HCT116 (cell line): Measurements from ENCODE around the gene SBNO2. TPM values are rescaled to one million over a fixed set of nuclear protein-coding genes. Genes with fewer than 3 reads are reported as not detected.

Experiments used
- ATAC-seq: fragments of 200-7000 bp; cut with Tn5 transposase; 2 replicates; pipeline ENCODE4 v1.9.1; 2020; ENCODE audit warnings: mild to moderate bottlenecking, moderate library complexity
- BruUV-seq: library from RNA; stranded (reverse); fragments of 400-500 nt; replicated peaks from 2 replicates; lab custom pipeline; 2021; lab: Mats Ljungman, UMichigan
- CTCF ChIA-PET: fragments of 300-600 bp; sonication (Branson Sonifier 250); formaldehyde crosslinking; loops from one replicate; lab custom pipeline; 2021; ENCODE audit warnings: antibody characterized with exemption; lab: Charles Lee
- POLR2A ChIA-PET: fragments of 300-600, 350-600 bp; sonication (Branson Sonifier 250); formaldehyde crosslinking; loops from one replicate; lab custom pipeline; 2021; ENCODE audit warnings: antibody characterized with exemption; lab: Charles Lee
- RAD21 ChIA-PET, 2 experiments: fragments of 300-600 bp; sonication (Branson Sonifier 250); formaldehyde crosslinking; loops; one replicate each; lab custom pipeline; 2023; ENCODE audit warnings: low total read pairs in 2 of 2; ENCODE audit not compliant: uncharacterized antibody in 2 of 2, unreplicated experiment in 2 of 2, low non-redundant PET in 1 of 2; lab: Charles Lee
- DNase-seq: peaks from one replicate; pipeline ENCODE4 v3.0.0-alpha.2; 2010; ENCODE audit warnings: low read depth, low spot score
- H2AFZ ChIP-seq: fragments of 200-600 bp; shearing (Covaris generic), sonication (generic); 2 replicates; pipeline ENCODE4 v1.6.1; 2017; ENCODE audit warnings: low read depth, mixed run types, mixed read lengths, antibody characterized with exemption, low read length; ENCODE audit not compliant: poor library complexity, severe bottlenecking
- H3K27ac ChIP-seq: 2 replicates; pipeline ENCODE4 v1.5.1; 2012; ENCODE audit warnings: low read depth, low read length
- H3K27me3 ChIP-seq: fragments of 200-600 bp; sonication (generic); 2 replicates; pipeline ENCODE4 v1.6.1; 2016; ENCODE audit warnings: mixed run types, low read length, mixed read lengths; ENCODE audit not compliant: insufficient read depth
- H3K36me3 ChIP-seq, 2 experiments: fragments of 200-500 bp in 1 of 2; fragments of 200-600 bp in 1 of 2; sonication (Bioruptor generic) in 1 of 2; sonication (generic) in 1 of 2; 2 replicates each; pipeline versions ENCODE4 v1.5.1 to v1.6.1; 2014 to 2016; ENCODE audit warnings: low read length in 2 of 2, inconsistent platforms in 1 of 2, mixed read lengths in 1 of 2, mixed run types in 1 of 2; ENCODE audit not compliant: insufficient read depth in 2 of 2, control insufficient read depth in 1 of 2
- H3K4me1 ChIP-seq, 2 experiments: fragments of 200-600 bp in 1 of 2; sonication (generic) in 1 of 2; 2 replicates each; pipeline versions ENCODE4 v1.5.1 to v1.6.1; 2012 to 2017; ENCODE audit warnings: low read length in 2 of 2, inconsistent platforms in 1 of 2, mild to moderate bottlenecking in 1 of 2, mixed read lengths in 1 of 2, mixed run types in 1 of 2, moderate library complexity in 1 of 2; ENCODE audit not compliant: insufficient read depth in 2 of 2, control insufficient read depth in 1 of 2
- H3K4me2 ChIP-seq: fragments of 200-600 bp; sonication (generic); 2 replicates; pipeline ENCODE4 v1.6.1; 2017; ENCODE audit warnings: mixed run types, low read length, mixed read lengths
- H3K4me3 ChIP-seq, 2 experiments: fragments of 200-600 bp in 1 of 2; sonication (generic) in 1 of 2; replicated peaks in 1 of 2; 2 replicates each; pipeline ENCODE4 v1.5.1; 2011 to 2016; ENCODE audit warnings: low read length in 2 of 2, control low read depth in 1 of 2, low read depth in 1 of 2, mild to moderate bottlenecking in 1 of 2, mixed read lengths in 1 of 2, mixed run types in 1 of 2
- H3K79me2 ChIP-seq: fragments of 200-600 bp; sonication (generic); 2 replicates; pipeline ENCODE4 v1.6.1; 2017; ENCODE audit warnings: mild to moderate bottlenecking, mixed run types, low read length, moderate library complexity, mixed read lengths; ENCODE audit not compliant: insufficient read depth
- H3K9ac ChIP-seq: fragments of 200-600 bp; sonication (generic); 2 replicates; pipeline ENCODE4 v1.6.1; 2016; ENCODE audit warnings: low read length, mixed read lengths
- H3K9me2 ChIP-seq: fragments of 200-600 bp; sonication (generic), shearing (Covaris generic); 2 replicates; pipeline ENCODE4 v1.6.1; 2017; ENCODE audit warnings: mixed run types, mild to moderate bottlenecking, moderate library complexity; ENCODE audit not compliant: insufficient read depth
- H3K9me3 ChIP-seq, 2 experiments: fragments of 200-500 bp in 1 of 2; fragments of 200-600 bp in 1 of 2; sonication (Bioruptor generic) in 1 of 2; sonication (generic) in 1 of 2; 2 replicates each; pipeline ENCODE4 v1.6.1; 2014 to 2017; ENCODE audit warnings: low read length in 2 of 2, mixed read lengths in 2 of 2, inconsistent platforms in 1 of 2, low read depth in 1 of 2, mild to moderate bottlenecking in 1 of 2, mixed run types in 1 of 2, moderate library complexity in 1 of 2; ENCODE audit not compliant: control insufficient read depth in 1 of 2, insufficient read depth in 1 of 2
- H4K20me1 ChIP-seq: fragments of 200-600 bp; sonication (generic), shearing (Covaris generic); 2 replicates; pipeline ENCODE4 v1.6.1; 2017; ENCODE audit warnings: mixed run types, mild to moderate bottlenecking, moderate library complexity; ENCODE audit not compliant: insufficient read depth
- CBX3 ChIP-seq: IDR thresholded peaks from 2 replicates; pipeline ENCODE4 v1.6.1; 2012; ENCODE audit warnings: low read depth
- CTCF ChIP-seq, 3 experiments: fragments of 200-600 bp in 1 of 3; sonication (generic) in 1 of 3; IDR thresholded peaks in 2 of 3; conservative IDR thresholded peaks in 1 of 3; 2 replicates each; pipeline ENCODE4 v1.5.1; 2012 to 2017; ENCODE audit warnings: low read depth in 2 of 3, low read length in 2 of 3, antibody characterized with exemption in 1 of 3, borderline replicate concordance in 1 of 3, control low read depth in 1 of 3, mild to moderate bottlenecking in 1 of 3, mixed read lengths in 1 of 3, mixed run types in 1 of 3, moderate library complexity in 1 of 3; ENCODE audit not compliant: insufficient read depth in 1 of 3
- EGR1 ChIP-seq: IDR thresholded peaks from 2 replicates; pipeline ENCODE4 v1.6.1; 2012; ENCODE audit warnings: low read depth
- ELF1 ChIP-seq: IDR thresholded peaks from 2 replicates; pipeline ENCODE4 v1.6.1; 2012; ENCODE audit warnings: low read depth, borderline replicate concordance
- EZH2 ChIP-seq: fragments of 200-600 bp; sonication (generic); IDR thresholded peaks from 2 replicates; pipeline ENCODE4 v1.6.1; 2017; ENCODE audit warnings: antibody characterized with exemption, mixed run types
- EZH2phosphoT487 ChIP-seq: fragments of 200-600 bp; IDR thresholded peaks from 2 replicates; pipeline ENCODE4 v1.6.1; 2018; ENCODE audit warnings: antibody characterized with exemption, borderline replicate concordance
- FOSL1 ChIP-seq: IDR thresholded peaks from 2 replicates; pipeline ENCODE4 v1.6.1; 2012; ENCODE audit warnings: low read depth
- RAD21 ChIP-seq: IDR thresholded peaks from 2 replicates; pipeline ENCODE4 v1.6.1; 2012; ENCODE audit warnings: low read depth, mild to moderate bottlenecking
- SIN3A ChIP-seq: IDR thresholded peaks from 2 replicates; pipeline ENCODE4 v1.6.1; 2012; ENCODE audit warnings: low read depth
- SRF ChIP-seq: IDR thresholded peaks from 2 replicates; pipeline ENCODE4 v1.6.1; 2012; ENCODE audit warnings: low read depth
- TCF7L2 ChIP-seq: IDR thresholded peaks from 2 replicates; pipeline ENCODE4 v1.7.0; 2011; ENCODE audit warnings: borderline replicate concordance, inconsistent platforms; ENCODE audit not compliant: insufficient read depth, insufficient read length; ENCODE audit errors: extremely low read depth
- YY1 ChIP-seq: IDR thresholded peaks from 2 replicates; pipeline ENCODE4 v1.6.1; 2011; ENCODE audit warnings: low read length, low read depth, moderate library complexity, mild to moderate bottlenecking; ENCODE audit not compliant: insufficient replicate concordance; ENCODE audit errors: extremely low read depth
- ZBTB33 ChIP-seq: IDR thresholded peaks from 2 replicates; pipeline ENCODE4 v1.6.1; 2011; ENCODE audit warnings: mild to moderate bottlenecking, low read length, moderate library complexity; ENCODE audit not compliant: insufficient replicate concordance; ENCODE audit errors: extremely low read depth
- ZFX ChIP-seq: fragments of 450-650 bp; IDR thresholded peaks from 2 replicates; pipeline ENCODE4 v1.6.1; 2017
- ZNF274 ChIP-seq: fragments of 200-500 bp; sonication (Bioruptor generic); IDR thresholded peaks from 2 replicates; pipeline ENCODE4 v1.6.1; 2014; ENCODE audit warnings: mild to moderate bottlenecking, low read depth, low read length, inconsistent platforms
- intact Hi-C: fragments of 100-400 bp; cut with micrococcal nuclease; formaldehyde crosslinking; loops from 2 replicates; pipeline ENCODE4 v1.10.0; 2022
- total RNA-seq: library from RNA; stranded (reverse); gene quantifications from one replicate; pipeline ENCODE4 v1.2.1, GENCODE V29; 2021; ENCODE audit not compliant: unreplicated experiment
- TF ChIP-seq, protein P1 (sequence below): IDR thresholded peaks from 2 replicates; pipeline ENCODE4 v1.6.1; 2012; ENCODE audit warnings: low read depth

Gene SBNO2
- total RNA-seq, 1 experiment from 2014 or later: 66.4 TPM

DNA sequence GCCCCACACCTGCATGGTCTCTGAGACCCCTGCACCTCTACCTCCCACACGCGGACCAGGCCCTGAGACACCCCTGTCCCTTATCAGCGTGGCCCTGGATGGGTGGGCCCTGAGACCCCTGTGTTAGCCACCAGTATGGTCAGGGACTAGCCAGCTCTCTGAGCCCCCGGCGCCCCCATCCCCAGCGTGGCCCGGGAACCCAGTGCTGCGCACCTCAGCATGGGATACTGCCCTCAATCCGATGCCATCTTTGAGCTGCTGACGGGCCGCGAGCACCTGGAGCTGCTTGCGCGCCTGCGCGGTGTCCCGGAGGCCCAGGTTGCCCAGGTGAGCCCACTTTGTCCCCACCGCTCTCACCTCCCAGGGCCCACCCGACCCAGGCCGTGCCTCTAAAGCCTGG is 112.1 kb downstream of the SBNO2 start:
- Histone ChIP-seq H3K36me3 (no peaks in the 10 kb centered on the region), H3K27me3 (no peaks in the 10 kb centered on the region), H4K20me1 (no peaks in the 10 kb centered on the region), H3K9me2 (no peaks in the 10 kb centered on the region), H3K4me3 (no peak overlapping the region), H3K79me2 (peaks cover 7% of the 10 kb centered on the region; the same call in 1 of the 2 replicates), H3K27ac (peak overlapping the region; percentile 40; the same call in 1 of the 2 replicates), H3K9me3 (no peaks in the 10 kb centered on the region), H2AFZ (no peak overlapping the region), H3K4me1 (peaks cover 30 to 47% of the 10 kb centered on the region in 2 experiments), H3K9ac (peak overlapping the region; percentile 3; the same call in 1 of the 2 replicates), H3K4me2 (no peak overlapping the region)
- ATAC-seq (no peak), DNase-seq (no peak)
- no TSS peak for BruUV-seq
- ChIA-PET RAD21 (interaction anchor here in 1 of 2 experiments (0.6 kb wide), 1 partner anchor 43 kb away, joined by 4 read pairs; no protein-coding TSS in a partner anchor), CTCF (interaction anchor here (0.6 to 0.7 kb wide), 2 partner anchors 105 to 130 kb away, joined by 3 to 6 read pairs; no protein-coding TSS in a partner anchor), POLR2A (interaction anchor here (0.6 to 1.1 kb wide), 2 partner anchors 42 to 43 kb away, joined by 3 read pairs; partner anchors contain the start of gene GPX4)
- intact Hi-C loops: loop anchor here (5.0 kb wide), 1 partner anchor 40 kb away; the partner anchor contains the start of gene GPX4
- no peak for TF ChIP-seq ZNF274
- TF ChIP-seq RAD21: no peak
- no peak for TF ChIP-seq TCF7L2
- TF ChIP-seq CBX3: no peak
- TF ChIP-seq, protein P1, sequence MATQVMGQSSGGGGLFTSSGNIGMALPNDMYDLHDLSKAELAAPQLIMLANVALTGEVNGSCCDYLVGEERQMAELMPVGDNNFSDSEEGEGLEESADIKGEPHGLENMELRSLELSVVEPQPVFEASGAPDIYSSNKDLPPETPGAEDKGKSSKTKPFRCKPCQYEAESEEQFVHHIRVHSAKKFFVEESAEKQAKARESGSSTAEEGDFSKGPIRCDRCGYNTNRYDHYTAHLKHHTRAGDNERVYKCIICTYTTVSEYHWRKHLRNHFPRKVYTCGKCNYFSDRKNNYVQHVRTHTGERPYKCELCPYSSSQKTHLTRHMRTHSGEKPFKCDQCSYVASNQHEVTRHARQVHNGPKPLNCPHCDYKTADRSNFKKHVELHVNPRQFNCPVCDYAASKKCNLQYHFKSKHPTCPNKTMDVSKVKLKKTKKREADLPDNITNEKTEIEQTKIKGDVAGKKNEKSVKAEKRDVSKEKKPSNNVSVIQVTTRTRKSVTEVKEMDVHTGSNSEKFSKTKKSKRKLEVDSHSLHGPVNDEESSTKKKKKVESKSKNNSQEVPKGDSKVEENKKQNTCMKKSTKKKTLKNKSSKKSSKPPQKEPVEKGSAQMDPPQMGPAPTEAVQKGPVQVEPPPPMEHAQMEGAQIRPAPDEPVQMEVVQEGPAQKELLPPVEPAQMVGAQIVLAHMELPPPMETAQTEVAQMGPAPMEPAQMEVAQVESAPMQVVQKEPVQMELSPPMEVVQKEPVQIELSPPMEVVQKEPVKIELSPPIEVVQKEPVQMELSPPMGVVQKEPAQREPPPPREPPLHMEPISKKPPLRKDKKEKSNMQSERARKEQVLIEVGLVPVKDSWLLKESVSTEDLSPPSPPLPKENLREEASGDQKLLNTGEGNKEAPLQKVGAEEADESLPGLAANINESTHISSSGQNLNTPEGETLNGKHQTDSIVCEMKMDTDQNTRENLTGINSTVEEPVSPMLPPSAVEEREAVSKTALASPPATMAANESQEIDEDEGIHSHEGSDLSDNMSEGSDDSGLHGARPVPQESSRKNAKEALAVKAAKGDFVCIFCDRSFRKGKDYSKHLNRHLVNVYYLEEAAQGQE: no peak
- no peak for TF ChIP-seq ZBTB33
- TF ChIP-seq YY1: no peak
- no peak for TF ChIP-seq FOSL1
- TF ChIP-seq SIN3A: no peak
- no peak for TF ChIP-seq EZH2
- no peak for TF ChIP-seq ELF1
- TF ChIP-seq ZFX: no peak
- no peak for TF ChIP-seq EZH2phosphoT487
- no peak for TF ChIP-seq SRF
- TF ChIP-seq EGR1: no peak
- no peak for TF ChIP-seq CTCF (IDR thresholded peaks at IDR 0.05 in 2 of 3, conservative IDR thresholded peaks at IDR 0.05 in 1 of 3; ENCODE audit: borderline replicate concordance in 1 of 3, insufficient read depth in 1 of 3, low read depth in 2 of 3, low read length in 2 of 3)
